Trophoblast cell (in vitro differentiated cells and primary cell): ENCODE data around the gene RNU1-3.
"Not testable (repeated sequence)": the region's sequence is repeated elsewhere in the genome, so short reads cannot be mapped to it uniquely, and the experiment has no call there.

Source experiments
- DNase-seq, 2 donors: peaks; one replicate each; pipeline ENCODE4 v3.0.0-alpha.2; 2016
- H2AFZ ChIP-seq: 2 replicates; pipeline ENCODE4 v1.6.1; 2013; ENCODE audit warnings: low read length, moderate library complexity, mild to moderate bottlenecking; ENCODE audit not compliant: insufficient read depth, poor library complexity
- H2AK5ac ChIP-seq: 2 replicates; pipeline ENCODE4 v1.6.1; 2013; ENCODE audit warnings: mild to moderate bottlenecking, low read length
- H2BK120ac ChIP-seq: 2 replicates; pipeline ENCODE4 v1.6.1; 2013; ENCODE audit warnings: low read length, mild to moderate bottlenecking, moderate library complexity; ENCODE audit not compliant: insufficient read depth, poor library complexity
- H2BK12ac ChIP-seq: 2 replicates; pipeline ENCODE4 v1.6.1; 2013; ENCODE audit warnings: mild to moderate bottlenecking, low read length, moderate library complexity
- H2BK5ac ChIP-seq: 2 replicates; pipeline ENCODE4 v1.6.1; 2013; ENCODE audit warnings: low read length, low read depth, moderate library complexity, mild to moderate bottlenecking; ENCODE audit not compliant: poor library complexity
- H3K14ac ChIP-seq: 2 replicates; pipeline ENCODE4 v1.6.1; 2013; ENCODE audit warnings: mild to moderate bottlenecking, low read length
- H3K18ac ChIP-seq: 2 replicates; pipeline ENCODE4 v1.6.1; 2013; ENCODE audit warnings: mild to moderate bottlenecking, low read length
- H3K23ac ChIP-seq: 2 replicates; pipeline ENCODE4 v1.6.1; 2013; ENCODE audit warnings: low read length
- H3K27ac ChIP-seq: 2 replicates; pipeline ENCODE4 v1.5.1; 2013; ENCODE audit warnings: low read depth, mild to moderate bottlenecking, inconsistent platforms, low read length, moderate library complexity
- H3K27me3 ChIP-seq: 2 replicates; pipeline ENCODE4 v1.6.1; 2013; ENCODE audit warnings: inconsistent platforms, mild to moderate bottlenecking, low read length, moderate library complexity; ENCODE audit not compliant: insufficient read depth
- H3K36me3 ChIP-seq, 2 experiments: 1 replicate in 1 of 2; 2 replicates in 1 of 2; pipeline ENCODE4 v1.6.1; 2013; ENCODE audit warnings: low read length in 2 of 2, mild to moderate bottlenecking in 2 of 2, moderate library complexity in 1 of 2; ENCODE audit not compliant: insufficient read depth in 2 of 2, control insufficient read depth in 1 of 2
- H3K4ac ChIP-seq: 2 replicates; pipeline ENCODE4 v1.6.1; 2013; ENCODE audit warnings: low read depth, mild to moderate bottlenecking, low read length, moderate library complexity
- H3K4me1 ChIP-seq, 2 experiments: 1 replicate in 1 of 2; 2 replicates in 1 of 2; pipeline ENCODE4 v1.6.1; 2013; ENCODE audit warnings: low read length in 2 of 2, mild to moderate bottlenecking in 2 of 2, moderate library complexity in 1 of 2; ENCODE audit not compliant: insufficient read depth in 2 of 2, control insufficient read depth in 1 of 2
- H3K4me2 ChIP-seq: 2 replicates; pipeline ENCODE4 v1.6.1; 2013; ENCODE audit warnings: inconsistent platforms, mild to moderate bottlenecking, low read length, moderate library complexity
- H3K4me3 ChIP-seq: 2 replicates; pipeline ENCODE4 v1.5.1; 2013; ENCODE audit warnings: mild to moderate bottlenecking, low read depth, low read length, inconsistent platforms
- H3K79me1 ChIP-seq: one replicate; pipeline ENCODE4 v1.6.1; 2013; ENCODE audit warnings: low read length
- H3K79me2 ChIP-seq: 2 replicates; pipeline ENCODE4 v1.6.1; 2013; ENCODE audit warnings: low read length, mild to moderate bottlenecking; ENCODE audit not compliant: control insufficient read depth, insufficient read depth, poor library complexity
- H3K9ac ChIP-seq: 2 replicates; pipeline ENCODE4 v1.6.1; 2013; ENCODE audit warnings: mild to moderate bottlenecking, low read length
- H3K9me3 ChIP-seq: 2 replicates; pipeline ENCODE4 v1.6.1; 2013; ENCODE audit warnings: low read depth, mild to moderate bottlenecking, control low read depth, inconsistent platforms, low read length; ENCODE audit not compliant: insufficient read depth
- H4K12ac ChIP-seq: 2 replicates; pipeline ENCODE4 v1.6.1; 2013; ENCODE audit warnings: low read depth, mild to moderate bottlenecking, low read length, moderate library complexity
- H4K8ac ChIP-seq: 2 replicates; pipeline ENCODE4 v1.6.1; 2013; ENCODE audit warnings: low read depth, mild to moderate bottlenecking, low read length, moderate library complexity
- H4K91ac ChIP-seq: one replicate; pipeline ENCODE4 v1.6.1; 2013; ENCODE audit warnings: low read depth, mild to moderate bottlenecking, low read length, moderate library complexity
- WGBS: extraction: QIAGEN DNeasy Blood & Tissue Kit; methylation state at CpG from one replicate; pipeline ENCODE4 v1.1.7; 2013; ENCODE audit warnings: missing lambda C conversion rate; ENCODE audit not compliant: insufficient read length, insufficient coverage; ENCODE audit errors: extremely low coverage; 5-methylcytosine and 5-hydroxymethylcytosine counted together

Gene RNU1-3

GRCh38 chr1:16676661-16677523, 10.1 kb upstream of the RNU1-3 start:
- no CpG with 5 or more reads among the region's 22 CpGs for WGBS
- not testable (repeated sequence) for H3K14ac ChIP-seq, H2BK5ac ChIP-seq, H3K79me2 ChIP-seq, H3K4me2 ChIP-seq, H4K8ac ChIP-seq, H3K18ac ChIP-seq, H3K9me3 ChIP-seq, H3K79me1 ChIP-seq, H4K91ac ChIP-seq, H4K12ac ChIP-seq, H2AK5ac ChIP-seq, H2BK12ac ChIP-seq, H2BK120ac ChIP-seq, H3K9ac ChIP-seq, H3K4ac ChIP-seq, H3K36me3 ChIP-seq, H3K27ac ChIP-seq, H2AFZ ChIP-seq, H3K23ac ChIP-seq, H3K4me1 ChIP-seq, H3K4me3 ChIP-seq, H3K27me3 ChIP-seq
- DNase-seq: peak in 1 of 2 donors; percentile 0

- H4K12ac ChIP-seq, H3K79me1 ChIP-seq, H3K27me3 ChIP-seq, H3K18ac ChIP-seq, H3K27ac ChIP-seq, H2BK12ac ChIP-seq, H3K36me3 ChIP-seq, H2BK5ac ChIP-seq, H3K4ac ChIP-seq, H3K4me1 ChIP-seq, H3K9me3 ChIP-seq, H3K4me2 ChIP-seq, H3K9ac ChIP-seq, H3K4me3 ChIP-seq, H3K14ac ChIP-seq, H2AFZ ChIP-seq, H2AK5ac ChIP-seq, H4K91ac ChIP-seq, H3K79me2 ChIP-seq, DNase-seq, H2BK120ac ChIP-seq, H4K8ac ChIP-seq, H3K23ac ChIP-seq: not testable (repeated sequence)
- WGBS: no CpG with 5 or more reads among the region's 2 CpGs
Measured at GRCh38 chr1:16675118-16675510, 8.4 kb upstream of the RNU1-3 start.

GRCh38 chr1:16673976-16674375, 7.2 kb upstream of the RNU1-3 start:
- not testable (repeated sequence) for H3K27ac ChIP-seq, H3K27me3 ChIP-seq, H3K9me3 ChIP-seq, H3K9ac ChIP-seq, H3K23ac ChIP-seq, H3K4me2 ChIP-seq, H2AK5ac ChIP-seq, H3K18ac ChIP-seq, H2BK120ac ChIP-seq, H3K36me3 ChIP-seq, H2BK12ac ChIP-seq, H3K4me3 ChIP-seq, H2AFZ ChIP-seq, H3K4ac ChIP-seq, H3K4me1 ChIP-seq, H2BK5ac ChIP-seq, H3K79me2 ChIP-seq, H3K79me1 ChIP-seq, H4K8ac ChIP-seq, H3K14ac ChIP-seq, H4K12ac ChIP-seq, H4K91ac ChIP-seq
- peak in 1 of 2 donors; percentile 34 for DNase-seq
- WGBS: no CpG with 5 or more reads among the region's 5 CpGs

- not testable (repeated sequence) for H3K18ac ChIP-seq, H3K36me3 ChIP-seq, H2AFZ ChIP-seq, H3K4me2 ChIP-seq, H3K9me3 ChIP-seq, H3K23ac ChIP-seq, H2BK120ac ChIP-seq, H4K8ac ChIP-seq, H3K4me1 ChIP-seq, H3K79me2 ChIP-seq, H4K12ac ChIP-seq, H3K14ac ChIP-seq, H3K9ac ChIP-seq, H2BK12ac ChIP-seq, H3K79me1 ChIP-seq, H2BK5ac ChIP-seq, H2AK5ac ChIP-seq, H3K27me3 ChIP-seq, H3K4ac ChIP-seq, DNase-seq, H3K27ac ChIP-seq, H3K4me3 ChIP-seq, H4K91ac ChIP-seq
- WGBS: no CpG with 5 or more reads among the region's 11 CpGs
Measured at GRCh38 chr1:16665836-16666235, 912 bp downstream of the RNU1-3 start.
